GM12864 (cell line): Measurements from ENCODE around the gene CBFB.

ENCODE experiments used
- DNase-seq: peaks from one replicate; pipeline ENCODE4 v3.0.0-alpha.2; 2011; ENCODE audit warnings: low read depth
- H3K4me3 ChIP-seq: 2 replicates; pipeline ENCODE4 v1.5.1; 2011; ENCODE audit warnings: mild to moderate bottlenecking, low read depth, low read length, control low read depth
- TF ChIP-seq, protein P1 (sequence below): IDR thresholded peaks from 2 replicates; pipeline ENCODE4 v1.5.1; 2011; ENCODE audit warnings: low read depth, mild to moderate bottlenecking, moderate library complexity, low read length, control low read depth, inconsistent platforms; ENCODE audit errors: missing control alignments

The CBFB gene

DNA sequence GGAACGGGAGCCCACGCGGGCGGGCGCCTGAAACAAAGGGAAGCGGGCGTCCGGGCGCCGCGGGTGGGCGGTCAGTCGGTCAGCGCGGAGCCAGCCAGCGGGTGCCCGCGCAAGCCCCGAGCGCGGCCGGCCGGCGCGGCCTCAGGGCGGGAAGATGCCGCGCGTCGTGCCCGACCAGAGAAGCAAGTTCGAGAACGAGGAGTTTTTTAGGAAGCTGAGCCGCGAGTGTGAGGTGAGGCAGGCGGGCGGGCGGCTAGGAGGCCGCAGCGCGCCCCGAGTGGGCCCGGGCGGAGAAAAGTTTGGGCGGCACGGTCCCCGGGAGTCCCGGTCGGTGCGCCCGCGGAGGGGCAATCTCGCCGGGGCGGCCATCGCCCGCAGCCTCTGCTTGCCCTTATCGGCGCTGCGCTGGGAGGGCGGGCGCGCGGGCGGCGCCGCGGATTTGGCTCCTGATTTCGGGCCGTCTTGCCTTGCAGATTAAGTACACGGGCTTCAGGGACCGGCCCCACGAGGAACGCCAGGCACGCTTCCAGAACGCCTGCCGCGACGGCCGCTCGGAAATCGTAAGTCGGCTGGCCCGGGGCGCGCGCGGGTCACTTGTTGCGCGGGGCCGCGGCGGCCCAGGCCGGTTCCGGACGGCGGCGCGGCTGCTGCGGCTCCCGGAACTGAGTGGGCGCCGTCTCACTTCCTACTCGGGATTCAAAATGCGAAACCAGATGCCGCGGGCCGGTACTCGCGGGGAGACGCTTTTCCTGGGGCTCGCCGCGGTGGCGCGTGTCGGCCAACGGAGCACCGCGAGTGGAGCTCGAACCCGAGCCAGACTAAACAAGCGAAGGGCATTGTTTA lies 526 bp downstream of the CBFB start:
- TF ChIP-seq, protein P1, sequence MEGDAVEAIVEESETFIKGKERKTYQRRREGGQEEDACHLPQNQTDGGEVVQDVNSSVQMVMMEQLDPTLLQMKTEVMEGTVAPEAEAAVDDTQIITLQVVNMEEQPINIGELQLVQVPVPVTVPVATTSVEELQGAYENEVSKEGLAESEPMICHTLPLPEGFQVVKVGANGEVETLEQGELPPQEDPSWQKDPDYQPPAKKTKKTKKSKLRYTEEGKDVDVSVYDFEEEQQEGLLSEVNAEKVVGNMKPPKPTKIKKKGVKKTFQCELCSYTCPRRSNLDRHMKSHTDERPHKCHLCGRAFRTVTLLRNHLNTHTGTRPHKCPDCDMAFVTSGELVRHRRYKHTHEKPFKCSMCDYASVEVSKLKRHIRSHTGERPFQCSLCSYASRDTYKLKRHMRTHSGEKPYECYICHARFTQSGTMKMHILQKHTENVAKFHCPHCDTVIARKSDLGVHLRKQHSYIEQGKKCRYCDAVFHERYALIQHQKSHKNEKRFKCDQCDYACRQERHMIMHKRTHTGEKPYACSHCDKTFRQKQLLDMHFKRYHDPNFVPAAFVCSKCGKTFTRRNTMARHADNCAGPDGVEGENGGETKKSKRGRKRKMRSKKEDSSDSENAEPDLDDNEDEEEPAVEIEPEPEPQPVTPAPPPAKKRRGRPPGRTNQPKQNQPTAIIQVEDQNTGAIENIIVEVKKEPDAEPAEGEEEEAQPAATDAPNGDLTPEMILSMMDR: no peak
- H3K4me3 ChIP-seq: peak overlapping the region; percentile 91
- no peak for DNase-seq

DNA sequence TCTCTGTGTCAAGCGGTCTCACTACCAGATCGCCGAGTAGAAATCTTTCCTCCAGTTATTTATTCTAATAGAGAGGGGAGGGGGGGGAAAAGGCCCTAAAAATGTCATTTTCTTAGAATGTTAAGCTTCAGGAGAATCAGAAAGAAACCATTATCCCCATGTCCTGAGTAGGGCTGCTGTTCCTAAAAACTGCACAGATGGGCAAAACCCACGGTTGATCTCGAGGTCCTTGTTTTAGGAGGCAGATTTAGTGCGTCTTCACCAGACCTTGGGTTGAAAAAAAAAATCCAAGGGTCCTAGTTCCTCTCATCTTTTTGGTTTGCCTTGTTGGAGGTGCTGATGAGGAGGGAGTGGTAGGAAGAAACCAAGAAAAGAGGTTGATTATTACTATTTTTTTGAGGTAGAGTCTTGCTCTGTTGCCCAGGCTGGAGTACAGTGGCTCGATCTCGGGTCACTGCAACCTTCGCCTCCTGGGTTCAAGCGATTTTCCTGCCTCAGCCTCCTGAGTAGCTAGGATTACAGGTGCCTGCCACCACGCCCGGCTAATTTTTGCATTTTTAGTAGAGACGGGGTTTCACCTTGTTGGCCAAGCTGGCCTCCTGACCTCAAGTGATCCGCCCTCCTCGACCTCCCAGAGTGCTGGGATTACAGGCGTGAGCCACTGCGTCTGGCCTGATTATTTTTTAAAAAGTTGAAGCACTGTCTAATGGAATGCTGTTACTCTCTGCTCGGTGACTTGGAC lies 1.4 kb downstream of the CBFB start:
- TF ChIP-seq, protein P1: no peak
- H3K4me3 ChIP-seq: peak overlapping the region; percentile 91
- no peak for DNase-seq

DNA sequence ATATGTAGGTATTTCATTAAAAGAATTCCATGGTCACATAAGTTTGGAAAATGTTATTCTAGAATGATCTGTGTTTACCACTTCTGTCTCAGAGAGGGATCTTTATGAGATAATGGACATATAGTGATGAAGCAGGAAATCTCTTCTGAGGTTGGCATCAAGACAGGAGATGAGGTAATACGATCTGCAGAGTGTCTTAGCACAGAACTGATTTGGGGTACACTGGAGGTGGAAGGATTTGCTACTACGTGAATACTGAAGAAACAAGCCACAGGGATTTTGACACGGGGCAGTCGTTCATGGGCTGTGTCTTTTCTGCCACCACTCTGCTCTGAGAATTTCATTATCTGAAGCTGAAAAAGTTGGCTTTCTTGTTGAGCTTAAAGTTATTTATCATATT lies 5.5 kb downstream of the CBFB start:
- DNase-seq: no peak
- no peak overlapping the region for H3K4me3 ChIP-seq
- TF ChIP-seq, protein P1: no peak

DNA sequence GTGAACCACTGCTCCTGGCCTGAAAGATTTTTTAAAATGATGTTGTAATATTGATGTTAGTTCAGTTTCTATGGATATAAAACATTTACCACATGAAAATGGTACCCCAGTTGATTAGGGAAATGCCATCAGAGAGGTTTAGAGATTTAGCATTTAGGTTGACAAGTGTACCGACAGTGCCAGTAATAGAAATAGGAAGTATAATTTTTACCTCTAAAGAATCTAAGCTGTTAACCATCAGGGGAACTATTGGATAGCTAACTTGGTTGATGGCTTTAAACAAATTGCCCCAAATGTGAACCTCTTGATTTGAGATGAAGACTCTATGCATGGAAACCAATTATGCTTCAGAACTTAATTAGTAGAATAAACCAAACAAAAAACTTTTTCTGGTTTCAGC lies 6.4 kb downstream of the CBFB start:
- H3K4me3 ChIP-seq: no peak overlapping the region
- TF ChIP-seq, protein P1: no peak
- no peak for DNase-seq

DNA sequence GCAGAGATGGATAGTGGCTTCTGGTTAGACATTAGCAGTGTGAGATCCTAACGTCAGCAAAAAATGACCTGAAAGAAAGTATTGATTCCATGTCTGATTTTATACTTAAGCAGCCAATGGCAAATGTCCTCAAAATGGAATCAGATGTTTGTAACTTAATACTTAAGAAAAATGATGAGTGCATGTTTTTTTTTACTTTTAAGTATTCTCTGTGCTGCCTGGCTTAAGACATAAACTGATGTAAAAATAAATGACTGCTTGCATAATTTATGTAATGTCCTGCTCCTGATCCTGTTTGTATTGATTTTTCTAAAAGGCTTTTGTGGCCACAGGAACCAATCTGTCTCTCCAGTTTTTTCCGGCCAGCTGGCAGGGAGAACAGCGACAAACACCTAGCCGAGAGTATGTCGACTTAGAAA lies 7.4 kb downstream of the CBFB start:
- no peak overlapping the region for H3K4me3 ChIP-seq
- TF ChIP-seq, protein P1: no peak

DNA sequence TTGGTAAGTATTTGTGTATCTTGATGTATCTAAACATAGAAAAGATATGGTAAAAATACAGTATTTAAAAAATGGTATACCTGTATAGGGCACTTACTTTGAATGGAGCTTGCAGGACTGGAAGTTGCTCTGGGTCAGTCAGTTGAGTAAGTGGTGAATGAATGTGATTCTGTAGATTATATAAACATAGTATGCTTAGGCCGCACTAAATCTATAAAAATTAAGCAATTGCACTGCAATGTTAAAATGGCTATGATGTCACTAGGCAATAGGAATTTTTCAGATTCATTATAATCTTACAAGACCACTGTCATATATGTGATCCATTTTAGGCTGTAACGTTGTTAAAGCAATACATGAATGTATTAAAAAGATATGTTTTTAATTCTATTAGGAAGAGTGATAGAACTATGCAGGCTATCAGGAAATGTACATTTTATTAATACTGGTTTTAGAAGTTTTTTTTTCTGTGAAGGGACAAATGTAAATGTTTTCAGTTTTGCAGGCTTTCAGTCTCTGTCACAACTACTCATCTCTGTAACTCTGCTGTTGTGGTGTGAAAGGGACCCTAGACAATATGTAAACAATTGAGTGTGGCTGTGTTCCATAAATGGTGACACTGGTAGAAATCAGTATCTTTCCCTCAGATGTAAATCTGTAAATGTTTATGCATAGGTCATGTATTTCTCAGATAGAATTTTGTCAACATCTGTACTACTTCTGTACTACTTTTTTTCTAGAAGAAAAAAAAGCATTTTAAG lies 10.5 kb downstream of the CBFB start:
- no peak overlapping the region for H3K4me3 ChIP-seq
- DNase-seq: no peak
- TF ChIP-seq, protein P1: no peak

More for the DNA sequence above, 7.4 kb downstream of the CBFB start:
- DNase-seq: no peak
